GM23248 (cell line): ENCODE measurements around the gene KCNH3. TPM values are rescaled to one million over a fixed set of nuclear protein-coding genes. Genes with fewer than 3 reads are reported as not detected.

Source experiments
- DNase-seq: peaks from one replicate; pipeline ENCODE4 v3.0.0-alpha.2; 2015
- H2AFZ ChIP-seq: fragments of 200-600 bp; sonication (generic); 2 replicates; pipeline ENCODE4 v1.6.1; 2016; ENCODE audit warnings: antibody characterized with exemption
- H3F3A ChIP-seq: fragments of 200-600 bp; sonication (generic); 2 replicates; pipeline ENCODE4 v1.6.1; 2016; ENCODE audit warnings: mild to moderate bottlenecking, antibody characterized with exemption, mixed run types; ENCODE audit not compliant: insufficient read depth
- H3K27ac ChIP-seq: fragments of 200-600 bp; sonication (generic); 2 replicates; pipeline ENCODE4 v1.5.1; 2016; ENCODE audit warnings: mild to moderate bottlenecking
- H3K27me3 ChIP-seq: fragments of 200-600 bp; sonication (generic); replicated peaks from 2 replicates; pipeline ENCODE4 v1.6.1; 2016; ENCODE audit warnings: mild to moderate bottlenecking; ENCODE audit not compliant: insufficient read depth
- H3K36me3 ChIP-seq: fragments of 200-600 bp; sonication (generic); 2 replicates; pipeline ENCODE4 v1.6.1; 2016; ENCODE audit warnings: low read depth, mild to moderate bottlenecking
- H3K4me1 ChIP-seq: fragments of 200-600 bp; sonication (generic); 2 replicates; pipeline ENCODE4 v1.6.1; 2016; ENCODE audit warnings: mild to moderate bottlenecking; ENCODE audit not compliant: insufficient read depth
- H3K4me2 ChIP-seq: fragments of 200-600 bp; sonication (generic); one replicate; pipeline ENCODE4 v1.6.1; 2016; ENCODE audit warnings: mild to moderate bottlenecking; ENCODE audit not compliant: unreplicated experiment
- H3K4me3 ChIP-seq: fragments of 200-600 bp; sonication (generic); 2 replicates; pipeline ENCODE4 v1.5.1; 2016; ENCODE audit warnings: mild to moderate bottlenecking
- H3K79me2 ChIP-seq: fragments of 200-600 bp; sonication (generic); 2 replicates; pipeline ENCODE4 v1.6.1; 2016; ENCODE audit warnings: mild to moderate bottlenecking; ENCODE audit not compliant: insufficient read depth
- H3K9ac ChIP-seq: fragments of 200-600 bp; sonication (generic); 2 replicates; pipeline ENCODE4 v1.6.1; 2016; ENCODE audit warnings: mild to moderate bottlenecking
- H3K9me2 ChIP-seq: fragments of 200-600 bp; sonication (generic); 2 replicates; pipeline ENCODE4 v1.6.1; 2016; ENCODE audit warnings: mixed run types, mild to moderate bottlenecking, moderate library complexity; ENCODE audit not compliant: insufficient read depth
- H3K9me3 ChIP-seq: fragments of 200-600 bp; sonication (generic); one replicate; pipeline ENCODE4 v1.6.1; 2017; ENCODE audit warnings: low read depth
- H4K20me1 ChIP-seq: fragments of 200-600 bp; sonication (generic); 2 replicates; pipeline ENCODE4 v1.6.0; 2016; ENCODE audit not compliant: insufficient read depth
- EZH2 ChIP-seq: fragments of 200-600 bp; sonication (generic); IDR thresholded peaks from 2 replicates; pipeline ENCODE4 v1.6.1; 2018; ENCODE audit warnings: antibody characterized with exemption, mild to moderate bottlenecking; ENCODE audit not compliant: insufficient read depth, poor library complexity, severe bottlenecking
- EZH2phosphoT487 ChIP-seq: fragments of 200-600 bp; sonication (generic); IDR thresholded peaks from 2 replicates; pipeline ENCODE4 v1.6.1; 2018; ENCODE audit warnings: antibody characterized with exemption, moderate library complexity, mild to moderate bottlenecking, low read depth; ENCODE audit not compliant: insufficient read depth
- WGBS, 2 experiments: methylation state at CpG; one replicate each; pipeline ENCODE4 v1.1.6; 2015 to 2017; ENCODE audit warnings: low lambda C conversion rate in 2 of 2, low coverage in 1 of 2; ENCODE audit errors: missing lambda C conversion rate in 2 of 2; 5-methylcytosine and 5-hydroxymethylcytosine counted together
- in situ Hi-C: fragments of 300-500 bp; cut with MboI; formaldehyde crosslinking; loops from 2 replicates; pipeline ENCODE4 v1.15.0; 2020
- polyA plus RNA-seq: library from polyadenylated mRNA; unstranded; fragments of >200 nt; fragmentation: Nextera tagmentation; extraction: Ambion mirVana; gene quantifications from 2 replicates; pipeline ENCODE4 v1.2.1, GENCODE V29; 2016
- total RNA-seq: library from RNA; depleted of rRNA; stranded (reverse); fragments of >200 nt; shearing (Covaris generic); gene quantifications from 2 replicates; pipeline ENCODE4 v1.2.3, GENCODE V29; 2014

Gene KCNH3
- total and polyA plus RNA-seq, 2 experiments from 2014 or later: 0.09 TPM; not detected in 1

DNA sequence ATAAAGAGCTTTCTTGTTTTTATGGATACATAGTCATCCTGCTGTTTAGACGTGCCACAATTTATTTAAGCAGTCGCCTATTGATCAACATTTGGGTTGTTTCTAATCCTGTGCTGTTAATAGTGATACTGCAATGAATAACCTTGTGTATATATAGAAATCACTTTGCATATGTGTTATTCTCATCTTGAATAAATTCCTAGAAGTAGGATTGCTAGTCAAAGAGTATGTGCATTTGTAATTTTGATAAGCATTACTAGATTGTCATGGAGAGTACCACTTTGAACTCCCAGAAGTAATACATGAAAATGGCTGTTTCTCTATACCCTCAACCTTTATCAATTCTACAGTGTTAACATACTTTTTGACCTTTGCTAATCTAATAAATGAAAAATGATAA is 44.9 kb upstream of the KCNH3 start:
- no peak for TF ChIP-seq EZH2
- no peak for TF ChIP-seq EZH2phosphoT487
- H3K9me3 ChIP-seq: no peaks in the 10 kb centered on the region
- no peak overlapping the region for H3K4me2 ChIP-seq
- H3K79me2 ChIP-seq: no peaks in the 10 kb centered on the region
- WGBS, 2 experiments: 98 to 99% methylated on average over 2 of the region's 2 CpGs
- H3K9ac ChIP-seq: no peak overlapping the region
- H4K20me1 ChIP-seq: no peaks in the 10 kb centered on the region
- no peaks in the 10 kb centered on the region for H3K27me3 ChIP-seq
- no peaks in the 10 kb centered on the region for H3K9me2 ChIP-seq
- H3K27ac ChIP-seq: no peak overlapping the region
- in situ Hi-C loops: no loop called here
- no peaks in the 10 kb centered on the region for H3F3A ChIP-seq
- H3K36me3 ChIP-seq: peaks cover 20% of the 10 kb centered on the region; the same call in 1 of the 2 replicates
- no peak overlapping the region for H2AFZ ChIP-seq
- H3K4me3 ChIP-seq: no peak overlapping the region
- peaks cover 5% of the 10 kb centered on the region; the same call in 1 of the 2 replicates for H3K4me1 ChIP-seq
- DNase-seq: no peak

GRCh38 chr12:49496417-49497360 is 42.1 kb upstream of the KCNH3 start:
- no peak overlapping the region for H3K4me3 ChIP-seq
- in situ Hi-C loops: no loop called here
- 93 to 94% methylated on average over 10 of the region's 10 CpGs for WGBS, 2 experiments
- H3F3A ChIP-seq: no peaks in the 10 kb centered on the region
- H3K27ac ChIP-seq: no peak overlapping the region
- H3K9me2 ChIP-seq: no peaks in the 10 kb centered on the region
- DNase-seq: no peak
- H3K79me2 ChIP-seq: no peaks in the 10 kb centered on the region
- H3K9ac ChIP-seq: no peak overlapping the region
- H3K9me3 ChIP-seq: no peaks in the 10 kb centered on the region
- H3K36me3 ChIP-seq: peaks cover 20% of the 10 kb centered on the region; the same call in 1 of the 2 replicates
- H3K4me2 ChIP-seq: no peak overlapping the region
- no peak for TF ChIP-seq EZH2phosphoT487
- TF ChIP-seq EZH2: no peak
- H3K4me1 ChIP-seq: no peaks in the 10 kb centered on the region; the same call in 1 of the 2 replicates
- no peaks in the 10 kb centered on the region for H3K27me3 ChIP-seq
- no peaks in the 10 kb centered on the region for H4K20me1 ChIP-seq
- no peak overlapping the region for H2AFZ ChIP-seq

DNA sequence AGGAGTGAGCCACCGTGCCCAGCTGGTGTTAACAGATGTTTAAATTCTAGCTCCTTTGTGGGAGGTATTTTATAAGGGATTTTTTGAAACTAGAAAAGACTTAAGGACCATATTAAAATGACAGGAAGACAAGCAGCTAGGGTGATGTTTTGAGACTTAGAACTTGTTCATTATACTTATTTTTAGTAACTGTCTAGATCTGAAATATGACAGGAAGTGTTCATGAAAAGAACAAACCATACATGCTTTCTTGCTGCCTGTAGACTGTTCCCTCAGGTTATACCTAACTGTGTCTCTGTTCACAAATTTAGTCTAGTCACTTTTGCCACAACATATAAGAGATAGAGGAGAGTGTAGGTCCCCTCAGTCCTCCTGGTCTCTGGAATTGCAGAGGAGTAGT is 36.9 kb upstream of the KCNH3 start:
- no peak overlapping the region for H3K9ac ChIP-seq
- peaks cover 24% of the 10 kb centered on the region; the same call in 1 of the 2 replicates for H3F3A ChIP-seq
- no peaks in the 10 kb centered on the region for H4K20me1 ChIP-seq
- H3K4me3 ChIP-seq: no peak overlapping the region
- no peaks in the 10 kb centered on the region for H3K9me2 ChIP-seq
- H3K27ac ChIP-seq: no peak overlapping the region
- 0 out of 2 replicates have a peak, but pooled peaks cover 9% of the 10 kb centered on the region for H3K36me3 ChIP-seq
- H3K27me3 ChIP-seq: no peaks in the 10 kb centered on the region
- H3K4me2 ChIP-seq: no peak overlapping the region
- H3K79me2 ChIP-seq: no peaks in the 10 kb centered on the region
- peaks cover 8% of the 10 kb centered on the region for H3K4me1 ChIP-seq
- 65 to 73% methylated on average over 1 of the region's 1 CpG for WGBS, 2 experiments
- DNase-seq: no peak
- no peak for TF ChIP-seq EZH2
- in situ Hi-C loops: loop anchor here (10.0 kb wide), 1 partner anchor 137 kb away; the partner anchor contains the start of gene SPATS2
- no peak overlapping the region for H2AFZ ChIP-seq
- H3K9me3 ChIP-seq: no peaks in the 10 kb centered on the region

- Histone ChIP-seq H3K9me3 (no peaks in the 10 kb centered on the region), H3K4me3 (no peak overlapping the region), H3K27ac (no peak overlapping the region), H3K9ac (no peak overlapping the region), H3K36me3 (0 out of 2 replicates have a peak, but pooled peaks cover 7% of the 10 kb centered on the region), H2AFZ (no peak overlapping the region), H3K79me2 (no peaks in the 10 kb centered on the region), H4K20me1 (no peaks in the 10 kb centered on the region), H3K9me2 (no peaks in the 10 kb centered on the region), H3K27me3 (no peaks in the 10 kb centered on the region), H3K4me2 (no peak overlapping the region), H3K4me1 (peaks cover 14% of the 10 kb centered on the region), H3F3A (peaks cover 29% of the 10 kb centered on the region; the same call in 1 of the 2 replicates)
- 100% methylated on average over 1 of the region's 1 CpG for WGBS, 2 experiments
- DNase-seq: no peak
- in situ Hi-C loops: loop anchor here (10.0 kb wide), 1 partner anchor 138 kb away; the partner anchor contains the start of gene SPATS2
- TF ChIP-seq EZH2phosphoT487: no peak
- no peak for TF ChIP-seq EZH2
Measured at GRCh38 chr12:49502590-49502989, 36.2 kb upstream of the KCNH3 start.
